PC-9 (cell line): ENCODE measurements around the gene RDH11.

Experiments
- CTCF ChIP-seq: fragments of 200-600 bp; sonication (generic); conservative IDR thresholded peaks from 2 replicates; pipeline ENCODE4 v1.6.1; 2017; ENCODE audit warnings: mixed run types, antibody characterized with exemption, mild to moderate bottlenecking, moderate library complexity
- EZH2 ChIP-seq: fragments of 200-600 bp; sonication (generic); IDR thresholded peaks from 2 replicates; pipeline ENCODE4 v1.8.0; 2017; ENCODE audit warnings: antibody characterized with exemption, low read depth

GRCh38 chr14:67665868-67666267 is 29.7 kb downstream of the RDH11 start:
- no peak for TF ChIP-seq CTCF
- TF ChIP-seq EZH2: no peak
